Mammary epithelial cell (primary cell): Measurements from ENCODE around the gene TGFBRAP1.

ENCODE experiments used
- CTCF ChIP-seq, 2 donors: IDR thresholded peaks in 1 of 2; conservative IDR thresholded peaks in 1 of 2; 2 replicates each; pipeline ENCODE4 v1.5.1; 2011 to 2012; ENCODE audit warnings: inconsistent platforms in 2 of 2, low read length in 2 of 2, mild to moderate bottlenecking in 2 of 2, control low read depth in 1 of 2, low read depth in 1 of 2; ENCODE audit not compliant: insufficient read depth in 1 of 2; ENCODE audit errors: extremely low read depth in 1 of 2
- EZH2 ChIP-seq: IDR thresholded peaks from 2 replicates; pipeline ENCODE4 v1.6.1; 2012; ENCODE audit warnings: low read length, inconsistent platforms, borderline replicate concordance

GRCh38 chr2:105238664-105239240 lies 90.8 kb downstream of the TGFBRAP1 start:
- TF ChIP-seq CTCF (conservative IDR thresholded peaks at IDR 0.05 in 1 of 2, IDR thresholded peaks at IDR 0.05 in 1 of 2; ENCODE audit: extremely low read depth in 1 of 2, insufficient read depth in 1 of 2, low read depth in 1 of 2, low read length in 2 of 2) (no peak), EZH2 (no peak)
